ENCODE results near the gene SDCBP2.

- TF ChIP-seq CTCF (IDR thresholded peaks at IDR 0.05) (no peak), ZFX (IDR thresholded peaks at IDR 0.05; ENCODE audit: borderline replicate concordance) (no peak)
These were observed 31.5 kb downstream of the SDCBP2 start for GRCh38 chr20:1297486-1297885.

Data from 22Rv1 (cell line).